ENCODE results near the gene RALGAPA2.

The RALGAPA2 gene

DNA sequence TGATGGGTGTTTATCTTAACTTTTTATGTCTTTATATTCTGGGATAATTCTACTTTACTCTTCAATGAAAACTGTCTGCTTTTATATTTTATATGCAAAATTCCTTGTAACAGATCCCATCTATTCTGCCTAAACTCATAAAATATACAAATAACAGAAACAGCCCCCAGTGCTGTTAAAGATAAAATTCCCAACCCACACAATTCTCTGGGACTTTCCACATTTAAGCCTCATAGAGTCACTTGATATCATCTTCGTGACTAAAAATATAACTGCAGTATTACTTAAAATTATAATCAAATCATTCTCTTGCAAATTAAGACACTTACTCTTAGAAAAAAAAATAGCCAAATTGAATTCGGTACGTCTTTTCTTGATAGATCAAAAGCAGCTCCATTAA lies 284.4 kb downstream of the RALGAPA2 start:
- no peak for DNase-seq (ENCODE audit: low read depth)

DNA sequence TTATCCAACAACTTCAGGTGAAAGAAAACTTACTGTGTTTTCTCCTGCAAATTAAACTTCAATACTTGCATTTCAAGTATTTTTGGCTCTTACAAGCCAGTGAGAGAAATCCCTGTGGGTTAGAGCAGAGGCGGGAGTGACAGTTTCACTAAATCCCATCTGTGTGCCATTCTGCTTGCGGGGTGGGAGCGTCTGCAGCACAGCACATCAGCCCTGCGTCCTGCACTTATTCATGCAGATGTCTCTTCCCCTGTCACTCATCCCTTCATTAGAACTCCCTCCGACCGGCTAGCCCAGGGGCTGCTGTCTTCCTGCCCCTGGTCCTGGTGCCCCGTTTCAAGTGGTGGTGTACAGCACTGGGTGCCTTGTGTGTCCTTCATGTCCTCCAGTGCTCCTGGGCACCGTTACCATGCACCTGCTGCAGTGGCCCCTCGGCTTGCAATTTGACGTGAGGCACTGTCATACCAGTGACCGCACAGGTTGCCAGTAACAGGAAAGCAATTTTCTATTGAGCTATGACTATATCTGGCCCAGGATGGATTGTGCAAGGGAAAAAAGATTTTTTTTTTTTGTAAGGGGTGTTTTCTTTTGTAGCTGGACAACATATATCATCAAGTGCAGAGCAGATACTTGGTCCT lies 285.1 kb downstream of the RALGAPA2 start:
- DNase-seq (ENCODE audit: low read depth), result no peak

DNA sequence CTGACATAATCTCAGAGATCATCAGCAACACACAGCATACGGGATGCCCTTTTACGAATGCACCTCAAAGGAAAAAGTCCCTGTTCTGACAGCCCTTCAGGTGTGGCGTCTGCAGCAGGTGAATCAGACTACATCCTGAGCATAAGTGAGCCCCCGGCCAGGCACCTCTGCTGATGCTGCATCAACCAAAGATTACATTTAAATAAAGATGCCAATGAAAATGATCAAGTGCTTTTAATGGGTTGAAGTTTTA lies 285.9 kb downstream of the RALGAPA2 start:
- DNase-seq (ENCODE audit: low read depth), result no peak

DNA sequence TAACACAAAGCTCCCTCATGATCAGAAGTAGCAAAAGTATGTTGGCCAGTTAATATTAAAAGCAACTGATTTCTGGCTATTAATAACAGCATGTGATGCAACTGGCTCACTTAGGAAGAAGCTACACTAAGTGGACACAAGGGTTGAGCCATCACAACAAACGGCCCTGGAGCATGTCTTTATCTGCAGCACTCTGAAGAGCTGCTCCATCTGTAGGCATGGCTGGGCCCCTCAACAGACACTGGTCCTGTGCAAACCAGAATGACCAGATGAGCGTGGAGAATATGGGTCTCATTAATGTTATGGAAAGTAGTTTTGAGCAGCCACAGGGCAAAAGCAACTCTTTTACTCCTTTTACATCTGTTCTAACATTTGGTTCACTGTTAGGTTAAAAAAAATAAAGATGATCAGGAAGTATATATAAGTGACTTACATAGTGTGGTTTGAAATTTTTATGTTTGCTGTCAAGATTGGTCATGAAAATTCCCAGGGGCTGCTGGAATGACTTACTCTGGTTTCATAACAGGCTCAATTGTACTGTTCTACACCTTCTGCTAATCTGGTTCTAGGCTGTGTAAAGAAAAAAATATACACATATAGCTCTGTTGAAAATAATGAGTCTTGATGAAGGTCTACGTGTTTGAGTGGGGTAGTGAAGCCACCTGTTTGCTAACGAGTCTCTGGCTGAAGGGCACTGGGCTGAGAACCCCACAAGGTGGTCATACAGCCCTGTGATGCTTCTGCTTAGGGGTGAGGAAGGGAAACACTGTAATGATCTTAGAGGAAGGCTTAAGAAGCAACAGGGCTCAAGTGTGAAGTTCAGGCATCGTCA lies 286.4 kb downstream of the RALGAPA2 start:
- DNase-seq (ENCODE audit: low read depth), result no peak

DNA sequence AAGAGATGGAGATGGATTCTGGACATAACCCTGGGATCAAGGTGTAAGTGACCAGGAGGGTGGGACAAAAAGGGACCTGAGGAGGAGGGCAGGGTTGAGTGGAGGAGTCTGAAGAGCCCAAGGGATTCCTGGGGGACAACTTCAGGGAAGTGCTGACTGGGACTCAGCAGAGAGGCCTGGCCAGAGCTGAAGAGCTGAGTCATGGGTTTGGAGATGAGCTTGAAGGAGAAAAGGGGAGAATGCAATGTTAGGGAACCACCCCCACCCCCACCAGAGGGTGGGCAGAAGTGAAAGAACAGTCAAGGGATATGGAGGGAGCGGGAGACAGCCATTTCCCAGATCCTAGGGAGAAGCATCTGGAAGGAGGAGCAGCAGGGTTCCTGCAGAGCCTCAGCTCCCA lies 289.3 kb downstream of the RALGAPA2 start:
- DNase-seq (ENCODE audit: low read depth), result no peak

DNA sequence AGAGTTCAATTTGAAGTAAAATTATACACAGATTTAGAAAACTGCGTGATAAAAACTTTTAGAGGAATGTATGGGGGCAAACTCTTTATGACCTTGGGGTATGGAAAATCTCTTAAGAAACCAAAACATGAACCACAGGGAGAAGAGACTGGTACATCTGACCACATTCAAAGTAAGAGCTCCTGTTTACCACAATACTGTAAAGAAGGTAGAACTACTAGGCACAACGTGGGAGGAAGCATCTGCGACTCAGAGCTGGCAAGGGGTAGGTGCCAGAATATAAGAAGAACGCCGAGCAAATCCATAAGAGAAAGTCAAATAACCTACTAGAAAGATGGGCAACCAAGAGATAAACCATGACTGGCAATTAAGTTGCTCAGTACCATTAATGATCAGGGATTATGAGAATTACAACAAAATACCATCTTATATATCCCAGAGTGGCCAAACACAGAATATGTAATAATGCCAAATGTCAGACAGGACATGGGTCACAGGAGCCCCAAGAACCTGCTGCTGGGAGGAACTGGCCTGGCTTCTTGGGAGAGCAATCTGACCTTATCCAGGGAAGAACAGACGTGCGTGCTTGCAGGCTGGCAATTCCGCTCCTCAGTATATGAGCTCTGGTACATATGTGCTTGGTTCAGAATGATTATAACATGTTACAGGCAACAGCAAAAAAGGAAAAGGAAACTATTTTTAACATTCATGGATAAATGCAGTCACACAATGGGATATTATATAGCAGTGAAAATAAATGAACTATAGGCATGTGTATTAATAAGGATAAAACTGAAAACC lies 294.4 kb downstream of the RALGAPA2 start:
- no peak for DNase-seq (ENCODE audit: low read depth)

DNA sequence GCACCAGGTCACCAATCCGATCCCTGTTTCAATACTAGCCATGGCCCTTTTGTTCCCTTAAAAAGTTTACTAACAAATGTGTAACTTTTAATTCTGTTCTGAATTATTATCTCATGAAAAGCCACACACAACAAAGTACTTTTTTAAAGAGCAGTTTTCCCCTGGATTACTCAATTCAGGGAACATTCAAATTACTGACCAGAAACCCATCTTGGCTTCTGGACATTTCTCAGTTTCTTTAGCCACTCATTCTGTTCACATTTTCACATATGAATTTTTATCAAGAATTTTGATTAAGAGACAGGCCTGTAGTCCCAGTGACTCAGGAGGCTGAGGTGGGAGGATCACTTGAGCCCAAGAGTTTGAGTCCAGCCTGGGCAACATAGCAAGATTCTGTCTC lies 297.1 kb downstream of the RALGAPA2 start:
- DNase-seq (ENCODE audit: low read depth), result no peak

DNA sequence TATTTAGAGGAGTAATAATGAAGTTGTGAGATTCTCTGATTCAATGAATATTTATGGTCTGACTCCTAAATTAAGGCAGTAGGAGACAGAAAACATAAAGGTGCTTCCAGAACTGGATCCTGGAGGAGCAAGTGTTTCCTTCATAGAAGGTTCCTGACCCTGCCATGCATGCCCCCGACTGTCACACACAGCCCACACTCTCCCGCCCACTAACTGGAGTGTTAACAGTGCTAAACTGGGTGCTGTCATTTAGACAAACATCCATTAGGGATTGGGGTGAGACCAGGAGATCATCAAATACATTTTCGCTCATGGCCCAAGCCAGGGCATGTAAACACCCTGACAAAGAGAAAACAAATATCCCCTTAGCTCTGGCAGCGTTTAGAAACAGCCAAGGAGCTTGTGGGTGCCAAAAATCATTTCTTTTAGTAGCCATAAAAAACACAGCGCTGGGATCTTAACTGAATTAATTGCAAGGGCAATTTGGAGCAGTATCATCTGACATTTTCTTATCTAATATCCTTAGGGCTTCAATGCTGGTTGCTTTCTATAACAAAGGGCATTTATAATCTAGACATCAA lies 297.7 kb downstream of the RALGAPA2 start:
- no peak for DNase-seq (ENCODE audit: low read depth)

DNA sequence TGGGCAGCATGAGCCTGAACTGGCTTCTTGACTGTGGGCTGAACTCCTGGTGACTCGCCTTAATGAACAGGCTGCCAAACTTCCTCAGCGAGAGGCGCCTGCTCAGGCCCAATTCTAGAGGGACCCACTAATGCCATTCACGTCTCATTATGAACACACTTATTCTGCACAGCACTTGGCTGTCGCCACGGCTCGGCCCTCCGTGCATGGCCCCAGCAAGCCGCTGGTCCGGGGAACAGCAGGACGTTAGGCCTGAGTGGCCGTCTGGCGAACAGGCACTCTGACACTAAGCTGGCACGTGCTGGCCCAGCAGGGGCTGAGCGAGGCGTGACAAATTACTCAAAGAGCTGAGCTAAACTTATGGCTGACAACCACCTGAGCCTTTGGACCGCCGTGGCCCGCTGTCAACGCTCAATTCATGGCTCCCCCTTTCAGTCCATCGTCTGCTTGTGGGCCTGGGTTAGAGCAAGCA lies 298.6 kb downstream of the RALGAPA2 start:
- no peak for DNase-seq (ENCODE audit: low read depth)

DNA sequence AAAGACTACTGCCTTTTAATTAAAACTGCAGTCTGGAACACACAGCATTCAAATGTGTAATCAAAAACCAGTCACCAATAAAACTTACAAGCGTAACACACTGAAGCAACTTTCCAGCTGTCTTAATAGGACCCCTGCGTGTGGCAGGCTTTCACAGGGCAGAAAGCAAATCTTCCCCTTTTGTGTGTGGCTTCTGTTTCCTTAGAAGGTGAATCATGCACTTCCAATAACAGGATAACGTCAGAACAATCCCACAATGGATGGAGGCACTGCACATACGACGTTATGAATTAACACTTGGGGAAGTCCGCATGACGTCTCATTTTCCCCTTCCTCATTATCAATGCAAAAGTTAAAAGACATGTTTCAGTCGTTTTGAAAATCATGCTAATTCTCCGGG lies 299.7 kb downstream of the RALGAPA2 start:
- DNase-seq (ENCODE audit: low read depth), result no peak

DNA sequence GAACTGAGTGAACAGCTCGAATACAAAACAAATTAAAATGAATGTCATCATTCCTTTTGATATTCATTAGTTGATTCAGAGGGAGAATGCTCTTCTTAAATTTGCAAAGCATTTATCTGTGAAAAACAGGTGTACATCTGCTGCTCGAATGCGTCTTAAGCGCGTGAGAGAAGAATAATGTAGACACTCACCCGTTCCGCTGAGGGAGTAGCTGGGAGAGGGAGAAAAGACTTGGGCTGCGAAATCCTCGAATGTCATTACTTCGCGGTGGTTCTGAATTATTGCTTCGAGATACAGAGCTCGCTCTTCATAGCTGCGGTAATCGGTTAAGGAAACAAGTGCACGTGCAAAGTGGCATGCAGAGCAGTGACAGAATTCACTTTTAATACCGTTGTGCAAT lies 300.6 kb downstream of the RALGAPA2 start:
- DNase-seq (ENCODE audit: low read depth), result no peak

DNA sequence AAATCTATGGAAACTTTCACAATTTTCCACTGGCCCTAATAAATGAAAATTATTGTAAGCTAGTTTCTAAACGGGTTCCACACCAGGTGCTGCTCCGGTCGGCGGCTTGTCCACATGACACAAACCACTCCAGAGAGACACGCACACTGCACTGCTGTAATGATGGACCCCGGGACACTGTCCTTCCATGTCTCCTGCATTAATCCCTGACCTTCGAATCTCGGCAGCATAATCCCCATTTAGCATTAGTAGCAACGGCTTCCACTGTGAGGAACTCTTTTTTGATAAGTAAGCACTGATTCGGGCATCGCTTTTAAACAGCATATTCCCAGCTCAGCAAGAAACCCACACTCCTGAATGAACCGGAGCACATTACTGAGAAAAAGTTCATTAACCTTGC lies 301.0 kb downstream of the RALGAPA2 start:
- no peak for DNase-seq (ENCODE audit: low read depth)

DNA sequence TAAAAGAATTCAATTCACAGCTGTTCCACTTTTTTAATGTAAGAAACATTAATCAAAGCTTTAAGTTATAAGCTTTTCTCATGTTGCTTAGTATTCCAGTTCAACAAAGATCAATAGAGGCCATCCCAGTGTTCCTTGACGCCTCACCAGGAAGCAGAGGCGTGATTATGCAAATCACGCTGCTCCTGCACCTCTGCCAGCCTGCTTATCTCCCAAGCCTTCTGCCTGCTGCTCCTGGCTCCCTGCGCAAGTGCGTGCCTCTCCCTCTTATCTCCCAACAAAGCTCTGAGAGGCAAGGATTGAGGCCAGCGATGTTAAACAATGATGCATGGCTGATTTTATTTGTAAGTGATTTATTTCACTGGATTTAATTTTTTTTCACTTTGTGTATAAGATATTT lies 301.8 kb downstream of the RALGAPA2 start:
- no peak for DNase-seq (ENCODE audit: low read depth)

DNA sequence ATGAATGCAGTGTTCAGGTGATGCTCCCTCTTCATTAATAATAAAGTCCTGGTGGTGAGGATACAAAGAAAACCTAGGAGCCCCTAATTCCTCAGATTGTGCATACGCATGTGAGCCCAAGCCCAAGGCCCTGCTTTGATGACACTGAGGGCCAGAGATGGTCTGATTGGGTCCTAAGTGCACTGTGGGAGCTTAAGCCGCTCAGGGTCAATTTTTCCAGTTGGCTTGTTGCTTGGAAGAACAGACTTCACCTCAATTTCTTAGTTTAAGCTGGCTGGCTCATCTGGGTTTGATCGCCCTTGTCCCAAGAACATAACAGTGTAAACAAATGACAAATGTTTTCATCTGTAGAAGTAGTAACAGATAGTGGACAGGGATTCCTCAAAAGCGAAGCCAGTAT lies 303.1 kb downstream of the RALGAPA2 start:
- DNase-seq (ENCODE audit: low read depth), result no peak

DNA sequence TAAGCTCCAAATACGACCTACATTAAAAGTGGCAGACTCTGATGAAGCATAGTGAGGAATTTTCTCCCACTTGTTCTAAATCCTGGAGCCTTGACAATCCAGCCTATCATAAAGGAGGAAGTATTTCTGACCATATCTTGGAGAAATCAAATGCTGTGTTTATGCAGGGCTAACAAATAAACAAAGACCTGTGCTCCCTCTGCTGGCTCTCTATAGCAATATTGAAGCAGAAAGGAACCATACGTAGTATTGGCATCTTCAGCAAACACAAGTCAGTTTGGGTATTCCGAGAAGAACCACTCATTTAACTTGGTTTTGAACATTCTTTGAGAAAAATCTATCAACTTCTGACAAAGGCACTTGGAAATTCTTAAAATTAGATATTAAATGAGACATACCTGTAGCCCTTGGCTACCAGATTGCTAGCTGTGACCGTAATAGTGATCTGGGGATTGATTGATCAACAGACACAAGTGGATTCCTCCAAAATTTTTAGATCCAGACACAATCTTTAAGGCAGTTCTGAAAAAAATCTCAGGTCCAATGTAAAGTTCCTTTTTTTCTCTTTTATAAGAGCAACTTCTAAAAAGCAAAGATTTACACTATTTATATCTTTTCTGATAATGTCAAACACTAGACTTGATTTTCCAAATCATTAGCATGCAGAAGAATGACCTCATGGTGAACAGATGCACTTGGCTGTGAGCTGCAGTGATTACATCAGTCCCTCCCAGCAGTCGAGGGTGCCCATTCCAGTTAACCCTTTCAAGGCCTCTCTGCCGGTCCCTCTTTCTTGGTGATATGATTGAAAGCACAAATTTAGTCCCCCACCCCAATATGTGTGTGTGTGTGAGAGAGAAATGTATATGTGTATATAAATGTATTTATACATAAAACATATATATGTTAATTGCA lies 304.3 kb downstream of the RALGAPA2 start:
- no peak for DNase-seq (ENCODE audit: low read depth)

DNA sequence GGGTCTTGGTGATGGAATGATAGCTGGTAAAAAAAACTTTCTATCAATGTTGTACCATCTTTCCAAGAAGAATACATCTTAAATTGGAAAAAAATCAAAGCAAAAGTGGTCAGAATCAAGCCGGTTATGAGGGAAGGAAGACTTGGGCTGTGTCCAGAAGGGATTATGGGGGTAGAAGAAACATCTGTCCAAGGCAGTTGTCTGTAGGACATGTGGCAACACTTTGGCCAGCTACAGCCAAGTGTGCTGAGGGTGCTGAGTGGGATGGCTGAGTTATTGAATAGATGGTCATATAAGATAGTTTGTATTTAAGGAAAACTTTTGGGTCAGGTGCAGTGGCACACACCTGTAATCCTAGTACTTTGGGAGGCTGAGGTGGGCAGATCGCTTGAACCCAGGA lies 306.1 kb downstream of the RALGAPA2 start:
- DNase-seq (ENCODE audit: low read depth), result no peak

DNA sequence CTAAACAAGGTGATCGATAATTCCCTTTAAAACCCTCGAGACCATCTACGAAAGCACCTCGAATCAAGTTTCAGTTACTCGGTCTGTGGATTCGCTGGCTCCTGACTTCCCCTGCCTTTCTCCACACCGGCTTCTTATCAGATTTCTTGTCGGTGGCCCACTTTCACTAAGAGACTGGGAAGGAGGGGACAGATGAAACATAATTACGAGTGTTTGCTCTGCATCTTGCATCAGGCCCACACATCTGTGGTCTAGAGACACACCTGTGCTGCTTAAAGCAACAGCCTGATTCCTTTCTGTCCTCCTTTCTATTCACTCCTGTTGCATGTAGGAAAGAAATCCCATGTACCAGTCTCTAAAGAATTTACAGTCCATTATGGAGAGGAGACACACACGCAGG lies 306.8 kb downstream of the RALGAPA2 start:
- no peak for DNase-seq (ENCODE audit: low read depth)

DNA sequence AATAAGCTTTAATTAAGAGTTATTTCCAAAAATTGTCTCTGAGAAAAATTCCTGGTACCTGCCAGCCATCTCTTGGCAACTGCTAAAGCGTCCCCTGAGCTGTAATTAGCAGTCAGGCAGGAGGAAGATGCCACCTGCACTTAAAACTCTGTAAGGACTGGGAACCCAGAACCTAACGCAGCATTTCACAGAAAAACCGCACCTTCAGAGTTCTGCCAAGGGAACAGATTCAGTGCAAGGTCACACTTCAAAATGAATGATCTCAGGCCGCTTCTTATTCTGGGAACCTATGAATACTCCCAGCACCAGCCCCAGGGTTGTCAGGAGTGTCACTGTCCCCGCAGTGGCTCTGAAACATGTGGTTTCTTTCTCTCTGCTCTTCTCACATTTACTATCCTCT lies 307.8 kb downstream of the RALGAPA2 start:
- DNase-seq (ENCODE audit: low read depth), result no peak

DNA sequence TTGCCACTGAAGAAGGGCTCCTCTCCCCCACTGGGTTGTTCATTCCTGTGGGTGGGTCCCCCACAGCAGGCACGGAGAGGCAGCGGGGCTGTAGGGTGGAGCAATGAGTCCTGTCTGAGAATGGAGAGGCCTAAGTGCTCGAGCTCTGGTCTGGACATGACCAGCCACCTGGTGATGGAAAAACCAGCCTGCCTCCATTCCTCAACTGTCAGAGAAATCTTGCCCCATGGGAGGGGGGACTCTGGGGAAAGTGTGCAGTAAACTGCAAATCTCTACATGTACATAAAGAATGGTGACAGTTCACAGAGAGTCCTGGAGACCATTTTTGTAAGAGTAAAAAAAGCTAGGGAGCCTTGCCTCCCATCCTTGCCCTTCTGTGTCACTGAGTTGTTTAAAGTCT lies 310.5 kb downstream of the RALGAPA2 start:
- no peak for DNase-seq (ENCODE audit: low read depth)

DNA sequence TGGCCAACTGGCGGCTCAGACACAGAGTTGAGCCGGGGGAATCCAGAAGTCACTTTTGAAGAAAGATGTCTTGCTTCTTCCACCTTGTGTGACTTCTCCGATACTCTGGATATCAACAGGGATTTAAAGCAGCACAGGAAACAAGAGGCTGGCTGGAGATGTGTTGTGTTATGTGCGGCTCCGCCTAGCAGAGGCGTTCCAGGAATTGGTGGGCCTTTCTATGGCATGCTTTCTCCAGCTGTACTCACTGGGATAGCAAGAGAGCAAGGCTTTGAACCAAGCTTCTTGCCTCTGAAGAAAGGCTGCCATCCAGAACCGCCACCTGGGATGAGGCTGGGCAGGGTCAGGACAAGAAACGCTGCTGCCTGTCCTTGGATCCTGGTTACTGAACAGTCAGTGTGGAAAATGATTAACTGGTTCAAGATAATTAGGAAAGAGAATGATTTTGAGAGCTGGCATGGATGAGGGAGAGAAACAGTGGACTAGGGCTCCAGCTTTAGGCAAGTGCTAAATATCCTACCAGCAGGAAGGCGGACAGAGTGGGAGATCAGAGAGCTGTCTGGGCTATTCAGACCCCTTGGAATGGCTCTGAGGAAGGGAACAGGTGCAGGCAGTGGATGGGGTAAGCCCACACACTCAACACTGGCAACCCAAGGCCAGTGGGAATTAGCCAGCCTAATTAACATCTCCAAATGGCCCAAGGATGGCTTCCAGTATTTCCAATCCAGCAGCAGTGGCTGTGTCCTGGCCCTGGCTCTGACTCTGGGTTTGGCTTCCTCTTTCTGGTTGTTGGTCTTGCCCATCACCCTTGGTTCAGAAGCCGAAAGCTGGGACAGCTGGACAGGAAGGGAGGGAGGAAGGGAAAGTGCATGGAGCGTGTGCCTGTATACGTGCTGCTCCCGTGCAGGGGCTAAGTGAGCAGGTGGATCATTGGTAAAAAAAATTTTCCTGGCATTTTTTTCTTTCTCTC lies 312.6 kb downstream of the RALGAPA2 start:
- DNase-seq (ENCODE audit: low read depth), result no peak

DNA sequence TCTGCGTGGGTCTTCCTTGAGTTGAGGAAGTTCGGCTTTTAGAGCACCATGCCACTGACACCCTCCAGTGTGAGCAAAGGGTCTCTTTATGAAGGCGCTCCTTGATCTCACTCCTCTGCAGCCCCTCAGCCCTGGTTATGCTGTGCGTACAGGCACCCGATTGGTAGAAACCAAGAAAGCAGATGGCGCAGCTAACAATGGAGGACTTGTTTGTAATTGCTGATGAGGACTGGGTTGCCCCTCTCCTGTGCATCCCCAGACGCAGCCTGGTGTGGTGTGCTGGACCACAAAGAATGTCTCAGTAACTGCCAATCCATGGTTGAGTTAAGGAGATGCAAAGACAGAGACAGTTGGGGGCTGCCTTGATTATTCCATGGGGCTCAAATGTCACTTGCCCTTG lies 314.3 kb downstream of the RALGAPA2 start:
- DNase-seq (ENCODE audit: low read depth), result no peak
